Measurements from ENCODE around the gene MYLK.

MYLK gene

GRCh38 chr3:123768480-123769355, 115.4 kb downstream of the MYLK start:
- no peak for DNase-seq

- no peak for DNase-seq
Observed at GRCh38 chr3:123767564-123768292, 116.4 kb downstream of the MYLK start.

GRCh38 chr3:123767009-123767372, 117.1 kb downstream of the MYLK start:
- no peak for DNase-seq

DNA sequence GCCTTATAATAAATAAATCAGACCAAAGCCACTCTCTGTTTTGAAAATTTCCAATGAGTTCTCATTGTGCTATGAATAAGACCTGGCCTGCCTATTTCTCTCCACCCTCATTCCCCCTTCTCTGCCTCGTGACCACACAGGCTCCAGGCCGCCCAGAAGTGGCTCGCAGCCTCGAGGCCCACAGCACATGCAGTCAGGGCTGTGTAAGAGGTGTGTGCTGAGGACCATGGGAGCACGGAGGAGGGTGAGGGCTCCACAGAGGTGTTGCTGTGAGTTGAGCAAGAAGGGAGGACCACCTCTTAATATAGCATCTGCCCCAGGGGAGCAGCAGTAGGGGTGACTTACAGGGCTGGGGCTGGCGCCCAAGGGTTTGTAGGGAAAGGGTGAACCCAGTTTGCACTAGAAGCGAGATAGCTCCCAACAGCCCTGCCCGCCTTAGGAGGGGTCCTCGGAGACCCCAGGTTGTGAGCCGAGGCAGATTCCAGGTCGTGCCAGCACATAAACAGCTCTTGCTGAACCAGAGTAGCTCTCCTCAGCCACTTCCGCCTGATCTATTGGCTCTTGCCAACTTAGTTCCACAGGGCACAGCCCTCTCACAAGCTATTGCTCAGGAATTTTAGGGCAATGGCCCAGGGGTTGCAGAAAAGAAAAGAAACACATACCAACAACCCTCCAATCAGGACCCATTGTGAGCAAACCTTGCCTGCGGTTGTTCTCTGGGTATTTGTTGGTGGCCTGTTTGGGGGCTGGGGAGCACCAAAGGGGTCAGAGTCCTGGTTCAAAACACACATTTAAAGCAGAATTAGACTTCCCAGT, 117.7 kb downstream of the MYLK start:
- no peak for DNase-seq

DNA sequence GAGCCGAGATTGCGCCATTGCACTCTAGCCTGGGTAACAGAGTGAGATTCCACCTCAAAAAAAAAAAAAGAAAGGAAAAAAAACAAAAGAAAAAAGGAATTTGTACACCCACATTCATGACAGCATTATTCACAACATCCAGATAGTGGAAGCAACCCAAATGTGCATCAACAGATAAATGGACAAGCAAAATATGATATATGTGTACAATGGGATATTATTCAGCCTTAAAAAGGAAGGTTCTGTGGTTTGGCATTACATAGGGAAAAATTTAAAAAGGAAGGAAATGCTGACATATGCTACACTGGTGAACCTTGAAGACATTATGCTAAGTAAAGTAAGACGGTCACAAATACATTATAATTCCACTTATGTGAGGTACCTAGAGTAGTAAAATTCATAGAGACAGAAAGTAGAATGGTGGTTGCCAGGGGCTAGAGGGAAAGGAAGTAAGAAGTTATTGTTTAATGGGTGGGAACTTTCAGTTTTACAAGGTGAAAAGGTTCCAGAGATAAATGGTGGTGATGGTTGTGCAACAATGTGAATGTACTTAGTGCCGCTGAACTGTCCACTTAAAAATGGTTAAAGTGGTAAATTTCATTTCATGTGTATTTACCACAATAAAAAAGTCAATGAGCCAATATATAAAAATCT, 118.5 kb downstream of the MYLK start:
- no peak for DNase-seq

GRCh38 chr3:123764647-123765046, 119.5 kb downstream of the MYLK start:
- no peak for DNase-seq

GRCh38 chr3:123762805-123763204, 121.3 kb downstream of the MYLK start:
- DNase-seq, result no peak

GRCh38 chr3:123760817-123761216, 123.3 kb downstream of the MYLK start:
- DNase-seq, result no peak

DNA sequence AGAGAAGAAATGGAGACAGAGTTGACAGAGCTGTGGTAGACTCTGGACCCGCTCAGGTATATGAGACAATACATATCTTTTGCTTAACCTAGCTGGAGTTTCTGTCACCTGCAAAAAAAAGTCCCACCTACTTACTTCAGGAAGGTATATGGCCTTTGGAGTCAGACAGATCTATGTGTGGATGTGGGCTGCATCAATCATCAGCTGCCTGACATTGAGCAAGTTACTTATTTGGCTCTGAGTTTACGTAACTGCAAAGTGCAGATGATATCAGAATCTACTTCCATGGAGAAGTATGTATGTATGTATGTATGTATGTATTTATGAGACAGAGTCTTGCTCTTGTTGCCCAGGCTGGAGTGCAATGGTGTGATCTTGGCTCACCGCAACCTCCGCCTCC, 124.3 kb downstream of the MYLK start:
- DNase-seq, result no peak

GRCh38 chr3:123759311-123759710, 124.8 kb downstream of the MYLK start:
- no peak for DNase-seq

DNA sequence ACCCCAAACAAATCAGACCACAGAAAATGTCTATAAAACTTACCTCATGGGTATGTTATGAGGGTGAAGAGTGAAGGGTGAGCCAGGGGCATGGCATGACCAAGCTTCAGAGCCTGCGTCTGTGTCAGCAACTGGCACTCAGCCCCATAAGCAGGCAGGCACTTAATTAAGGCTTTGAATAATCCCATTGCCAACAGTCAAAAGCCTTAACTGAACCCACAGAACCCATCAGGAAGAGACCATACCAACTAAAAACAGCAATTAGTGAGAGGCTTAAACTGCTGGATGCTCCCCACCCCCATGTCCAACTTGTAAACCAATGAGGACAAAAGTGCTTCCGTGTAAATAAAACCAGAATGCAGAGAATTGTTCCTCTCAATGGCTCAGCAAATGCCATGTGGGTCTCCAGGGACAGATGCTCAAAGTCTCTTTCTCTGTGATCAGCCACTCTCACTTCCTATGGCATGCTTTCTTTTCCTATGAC, 126.0 kb downstream of the MYLK start:
- DNase-seq, result no peak

DNA sequence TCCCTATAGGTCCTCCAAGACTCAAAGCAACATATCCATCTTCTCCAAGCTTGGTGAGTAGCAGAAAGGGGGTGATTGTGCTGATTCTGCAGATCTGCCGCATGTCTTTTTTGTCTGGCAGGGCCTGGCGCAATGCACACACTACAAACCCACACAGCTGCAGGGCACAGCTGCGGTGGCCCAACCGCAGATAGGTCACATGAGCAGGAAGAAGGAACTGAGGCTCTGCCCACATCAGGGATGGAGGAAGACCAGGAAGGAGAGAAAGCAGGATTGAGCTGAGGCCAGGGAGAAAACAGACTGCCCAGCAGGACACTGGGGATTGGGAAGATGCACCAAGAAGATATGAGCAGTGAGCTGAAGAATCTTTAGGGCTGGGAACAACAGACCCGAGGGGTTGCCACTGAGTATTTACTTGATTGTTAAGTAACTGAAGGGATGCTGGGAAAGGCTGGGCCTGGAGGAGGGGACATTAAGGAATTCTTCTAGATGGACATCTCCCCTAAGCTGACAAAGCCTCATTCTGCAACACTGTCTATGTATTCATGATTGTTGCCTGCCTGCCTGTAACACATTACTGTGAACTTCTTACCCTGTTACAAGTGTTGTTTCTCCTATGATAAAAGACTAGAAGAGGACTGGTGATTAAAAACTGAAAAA, 126.7 kb downstream of the MYLK start:
- no peak for DNase-seq

- no peak for DNase-seq
Observed at GRCh38 chr3:123755501-123755900, 128.6 kb downstream of the MYLK start.

DNA sequence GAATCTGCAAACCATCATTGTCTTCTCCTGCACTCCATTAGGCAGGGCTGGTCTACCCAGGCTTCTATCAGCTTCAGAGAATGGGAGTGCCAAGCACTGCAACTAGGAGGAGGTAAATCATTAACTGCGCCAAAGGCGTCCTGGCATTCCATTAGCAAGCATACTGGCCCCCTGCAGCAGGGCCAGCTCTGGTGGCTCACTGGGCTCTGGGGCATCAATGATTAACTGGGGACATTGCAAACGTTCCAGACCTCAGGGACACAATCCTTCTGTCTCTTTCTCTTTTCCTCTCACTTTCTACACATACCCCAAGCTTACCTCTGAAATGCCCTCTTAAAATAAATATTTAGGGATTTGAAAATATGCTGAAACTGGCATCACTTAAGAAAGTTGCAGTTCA, 129.0 kb downstream of the MYLK start:
- no peak for DNase-seq

GRCh38 chr3:123753286-123753685, 130.8 kb downstream of the MYLK start:
- DNase-seq, result no peak

- no peak for DNase-seq
Observed at GRCh38 chr3:123752228-123752627, 131.9 kb downstream of the MYLK start.

GRCh38 chr3:123751433-123751832, 132.7 kb downstream of the MYLK start:
- DNase-seq, result no peak

- no peak for DNase-seq
Observed at GRCh38 chr3:123750659-123751420, 133.3 kb downstream of the MYLK start.

- no peak for DNase-seq
Observed at GRCh38 chr3:123750209-123750608, 133.9 kb downstream of the MYLK start.

DNA sequence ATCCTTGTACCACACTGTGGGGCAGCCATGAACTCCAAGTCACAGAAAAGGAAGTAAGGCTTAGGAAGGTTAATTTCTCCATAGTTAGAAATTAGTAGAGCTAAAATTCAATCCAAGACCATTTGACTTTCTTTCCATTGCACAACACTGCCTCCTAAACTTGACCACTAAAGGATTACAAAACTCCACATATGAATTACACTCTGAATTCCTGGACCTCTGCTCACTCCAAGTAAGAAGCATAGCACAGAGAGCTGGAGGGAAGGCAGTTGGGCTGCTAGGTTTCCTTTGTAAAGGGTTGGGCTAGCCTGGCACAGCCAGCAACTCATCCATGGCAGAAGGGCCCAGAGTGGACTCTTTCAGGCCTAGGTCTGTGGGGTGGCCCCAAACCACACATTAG, 134.4 kb downstream of the MYLK start:
- no peak for DNase-seq

GRCh38 chr3:123745184-123745855, 138.8 kb downstream of the MYLK start:
- DNase-seq, result no peak
